ENCODE measurements around the gene CHMP4B. TPM values are rescaled to one million over a fixed set of nuclear protein-coding genes. Genes with fewer than 3 reads are reported as not detected.

CHMP4B gene
- polyA plus RNA-seq, 1 of the 3 experiments (the other 2 are of a cell fraction), result 123 TPM

DNA sequence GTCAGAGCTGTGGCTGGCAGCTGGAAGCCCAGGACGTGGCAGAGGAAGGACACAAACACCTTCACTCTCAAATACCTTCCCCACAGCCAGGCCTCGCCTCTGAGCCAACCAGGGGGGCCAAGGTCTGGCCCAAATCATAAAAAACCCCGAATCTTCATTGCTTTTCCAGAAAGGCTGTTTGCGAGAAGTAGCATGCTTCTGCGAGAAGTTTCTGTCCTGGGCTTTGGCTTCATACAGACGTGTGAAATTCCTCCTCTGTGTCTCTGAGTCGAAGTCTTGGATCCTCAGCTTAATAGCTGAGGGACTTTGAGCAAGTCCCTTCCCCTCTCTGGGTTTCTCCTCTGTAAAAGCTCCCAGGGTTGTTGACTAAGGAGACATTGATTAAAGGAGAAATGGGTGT lies 63.0 kb downstream of the CHMP4B start:
- CTCF ChIA-PET, result interaction anchor here (1.3 to 1.8 kb wide), 2 partner anchors 9 to 39 kb away, joined by 3 to 5 read pairs; no protein-coding TSS in a partner anchor
- no peaks in the 10 kb centered on the region for H3K79me2 ChIP-seq (ENCODE audit: insufficient read depth)
- H4K20me1 ChIP-seq (ENCODE audit: insufficient read depth), result no peaks in the 10 kb centered on the region

DNA sequence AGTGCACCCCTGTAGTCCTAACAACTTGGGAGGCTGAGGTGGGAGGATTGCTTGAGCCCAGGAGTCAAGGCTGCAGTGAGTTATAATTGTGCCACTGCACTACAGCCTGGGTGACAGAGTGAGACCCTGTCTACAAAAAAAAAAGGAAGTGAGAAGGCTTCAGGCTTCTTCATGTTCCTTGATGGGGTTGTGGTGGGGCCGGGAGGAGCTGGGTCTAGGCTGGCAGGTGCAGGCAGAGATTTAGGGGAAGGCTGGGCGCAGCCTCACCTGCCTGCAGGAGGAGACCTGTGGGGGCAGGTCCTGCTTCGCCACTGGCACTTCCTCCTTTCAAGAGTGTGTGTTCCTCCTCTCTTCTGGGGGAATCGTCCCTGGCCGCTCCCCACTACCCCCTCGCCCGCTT lies 63.9 kb downstream of the CHMP4B start:
- Histone ChIP-seq H3K4me1 (ENCODE audit: control insufficient read depth in 1 of 2, insufficient read depth in 2 of 2, low read depth in 1 of 2, low read length in 1 of 2) (no peaks in the 10 kb centered on the region; a peak in 1 of 4 replicates), H3K9ac (no peak overlapping the region), H3K9me3 (peaks cover 3% of the 10 kb centered on the region; the same call in 1 of the 2 replicates), H2AFZ (ENCODE audit: low read depth) (no peak overlapping the region), H3K27me3 (ENCODE audit: insufficient read depth) (no peaks in the 10 kb centered on the region; the same call in 1 of the 2 replicates), H3K4me3 (ENCODE audit: low read depth in 2 of 2, low read length in 1 of 2) (no peak overlapping the region), H3K79me2 (ENCODE audit: insufficient read depth) (no peaks in the 10 kb centered on the region), H3K36me3 (replicated peaks in 1 of 2; ENCODE audit: control insufficient read depth in 1 of 2, insufficient read depth in 2 of 2, low read length in 1 of 2) (no peaks in the 10 kb centered on the region), H3F3A (replicated peaks; ENCODE audit: insufficient read depth) (no peaks in the 10 kb centered on the region), H3K9me2 (no peaks in the 10 kb centered on the region), H3K4me2 (no peak overlapping the region), H4K20me1 (ENCODE audit: insufficient read depth) (no peaks in the 10 kb centered on the region), H3K27ac (ENCODE audit: low read depth in 2 of 2, low read length in 1 of 2) (no peak overlapping the region)
- CTCF ChIA-PET, result interaction anchor here (0.8 kb wide), 1 partner anchor 9 kb away, joined by 3 read pairs; no protein-coding TSS in a partner anchor
- DNase-seq, result no peak
- TF ChIP-seq SMC3 (IDR thresholded peaks at IDR 0.05; ENCODE audit: low read depth, low read length), result no peak
- TF ChIP-seq, protein P1, sequence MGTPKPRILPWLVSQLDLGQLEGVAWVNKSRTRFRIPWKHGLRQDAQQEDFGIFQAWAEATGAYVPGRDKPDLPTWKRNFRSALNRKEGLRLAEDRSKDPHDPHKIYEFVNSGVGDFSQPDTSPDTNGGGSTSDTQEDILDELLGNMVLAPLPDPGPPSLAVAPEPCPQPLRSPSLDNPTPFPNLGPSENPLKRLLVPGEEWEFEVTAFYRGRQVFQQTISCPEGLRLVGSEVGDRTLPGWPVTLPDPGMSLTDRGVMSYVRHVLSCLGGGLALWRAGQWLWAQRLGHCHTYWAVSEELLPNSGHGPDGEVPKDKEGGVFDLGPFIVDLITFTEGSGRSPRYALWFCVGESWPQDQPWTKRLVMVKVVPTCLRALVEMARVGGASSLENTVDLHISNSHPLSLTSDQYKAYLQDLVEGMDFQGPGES (IDR thresholded peaks at IDR 0.05; ENCODE audit: low read depth, low read length), result no peak
- no peak for TF ChIP-seq MXI1 (IDR thresholded peaks at IDR 0.05; ENCODE audit: low read depth, low read length)
- POLR2A ChIA-PET, result no interaction called here
- 77% methylated on average over 7 of the region's 7 CpGs for WGBS (ENCODE audit: low lambda C conversion rate)

More for the DNA sequence above, 63.0 kb downstream of the CHMP4B start:
- Histone ChIP-seq H3K4me1 (ENCODE audit: control insufficient read depth in 1 of 2, insufficient read depth in 2 of 2, low read depth in 1 of 2, low read length in 1 of 2) (no peaks in the 10 kb centered on the region; a peak in 1 of 4 replicates), H3K4me2 (no peak overlapping the region), H3K4me3 (ENCODE audit: low read depth in 2 of 2, low read length in 1 of 2) (no peak overlapping the region), H3K27ac (ENCODE audit: low read depth in 2 of 2, low read length in 1 of 2) (no peak overlapping the region), H3F3A (replicated peaks; ENCODE audit: insufficient read depth) (no peaks in the 10 kb centered on the region), H2AFZ (ENCODE audit: low read depth) (no peak overlapping the region), H3K27me3 (ENCODE audit: insufficient read depth) (no peaks in the 10 kb centered on the region; the same call in 1 of the 2 replicates), H3K9me2 (no peaks in the 10 kb centered on the region), H3K36me3 (replicated peaks in 1 of 2; ENCODE audit: control insufficient read depth in 1 of 2, insufficient read depth in 2 of 2, low read length in 1 of 2) (no peaks in the 10 kb centered on the region), H3K9me3 (peaks cover under 1% of the 10 kb centered on the region; the same call in 1 of the 2 replicates), H3K9ac (no peak overlapping the region)
- DNase-seq, result no peak
- TF ChIP-seq SIN3A (IDR thresholded peaks at IDR 0.05; ENCODE audit: borderline replicate concordance, low read depth, low read length), result no peak
- TF ChIP-seq ELF1 (IDR thresholded peaks at IDR 0.05), result no peak
- TF ChIP-seq FOSL2 (IDR thresholded peaks at IDR 0.05; ENCODE audit: borderline replicate concordance, low read depth), result no peak
- TF ChIP-seq GATA2 (CRISPR knock-in tag; IDR thresholded peaks at IDR 0.05), result no peak
- TF ChIP-seq, protein P2, sequence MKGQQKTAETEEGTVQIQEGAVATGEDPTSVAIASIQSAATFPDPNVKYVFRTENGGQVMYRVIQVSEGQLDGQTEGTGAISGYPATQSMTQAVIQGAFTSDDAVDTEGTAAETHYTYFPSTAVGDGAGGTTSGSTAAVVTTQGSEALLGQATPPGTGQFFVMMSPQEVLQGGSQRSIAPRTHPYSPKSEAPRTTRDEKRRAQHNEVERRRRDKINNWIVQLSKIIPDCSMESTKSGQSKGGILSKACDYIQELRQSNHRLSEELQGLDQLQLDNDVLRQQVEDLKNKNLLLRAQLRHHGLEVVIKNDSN (IDR thresholded peaks at IDR 0.05; ENCODE audit: borderline replicate concordance, low read depth), result no peak
- TF ChIP-seq MXI1 (IDR thresholded peaks at IDR 0.05; ENCODE audit: low read depth, low read length), result no peak
- no peak for TF ChIP-seq JUND (IDR thresholded peaks at IDR 0.05)
- TF ChIP-seq, protein P3, sequence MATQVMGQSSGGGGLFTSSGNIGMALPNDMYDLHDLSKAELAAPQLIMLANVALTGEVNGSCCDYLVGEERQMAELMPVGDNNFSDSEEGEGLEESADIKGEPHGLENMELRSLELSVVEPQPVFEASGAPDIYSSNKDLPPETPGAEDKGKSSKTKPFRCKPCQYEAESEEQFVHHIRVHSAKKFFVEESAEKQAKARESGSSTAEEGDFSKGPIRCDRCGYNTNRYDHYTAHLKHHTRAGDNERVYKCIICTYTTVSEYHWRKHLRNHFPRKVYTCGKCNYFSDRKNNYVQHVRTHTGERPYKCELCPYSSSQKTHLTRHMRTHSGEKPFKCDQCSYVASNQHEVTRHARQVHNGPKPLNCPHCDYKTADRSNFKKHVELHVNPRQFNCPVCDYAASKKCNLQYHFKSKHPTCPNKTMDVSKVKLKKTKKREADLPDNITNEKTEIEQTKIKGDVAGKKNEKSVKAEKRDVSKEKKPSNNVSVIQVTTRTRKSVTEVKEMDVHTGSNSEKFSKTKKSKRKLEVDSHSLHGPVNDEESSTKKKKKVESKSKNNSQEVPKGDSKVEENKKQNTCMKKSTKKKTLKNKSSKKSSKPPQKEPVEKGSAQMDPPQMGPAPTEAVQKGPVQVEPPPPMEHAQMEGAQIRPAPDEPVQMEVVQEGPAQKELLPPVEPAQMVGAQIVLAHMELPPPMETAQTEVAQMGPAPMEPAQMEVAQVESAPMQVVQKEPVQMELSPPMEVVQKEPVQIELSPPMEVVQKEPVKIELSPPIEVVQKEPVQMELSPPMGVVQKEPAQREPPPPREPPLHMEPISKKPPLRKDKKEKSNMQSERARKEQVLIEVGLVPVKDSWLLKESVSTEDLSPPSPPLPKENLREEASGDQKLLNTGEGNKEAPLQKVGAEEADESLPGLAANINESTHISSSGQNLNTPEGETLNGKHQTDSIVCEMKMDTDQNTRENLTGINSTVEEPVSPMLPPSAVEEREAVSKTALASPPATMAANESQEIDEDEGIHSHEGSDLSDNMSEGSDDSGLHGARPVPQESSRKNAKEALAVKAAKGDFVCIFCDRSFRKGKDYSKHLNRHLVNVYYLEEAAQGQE (IDR thresholded peaks at IDR 0.05; ENCODE audit: low read depth, low read length), result no peak
- POLR2A ChIA-PET, result no interaction called here
- WGBS (ENCODE audit: low lambda C conversion rate), result 67% methylated on average over 7 of the region's 7 CpGs

All from SK-N-SH (cell line).